ENCODE data around the gene CNTFR.
A peak's percentile ranks its signal among the peaks of the same experiment; 100 is the strongest.

CNTFR gene

DNA sequence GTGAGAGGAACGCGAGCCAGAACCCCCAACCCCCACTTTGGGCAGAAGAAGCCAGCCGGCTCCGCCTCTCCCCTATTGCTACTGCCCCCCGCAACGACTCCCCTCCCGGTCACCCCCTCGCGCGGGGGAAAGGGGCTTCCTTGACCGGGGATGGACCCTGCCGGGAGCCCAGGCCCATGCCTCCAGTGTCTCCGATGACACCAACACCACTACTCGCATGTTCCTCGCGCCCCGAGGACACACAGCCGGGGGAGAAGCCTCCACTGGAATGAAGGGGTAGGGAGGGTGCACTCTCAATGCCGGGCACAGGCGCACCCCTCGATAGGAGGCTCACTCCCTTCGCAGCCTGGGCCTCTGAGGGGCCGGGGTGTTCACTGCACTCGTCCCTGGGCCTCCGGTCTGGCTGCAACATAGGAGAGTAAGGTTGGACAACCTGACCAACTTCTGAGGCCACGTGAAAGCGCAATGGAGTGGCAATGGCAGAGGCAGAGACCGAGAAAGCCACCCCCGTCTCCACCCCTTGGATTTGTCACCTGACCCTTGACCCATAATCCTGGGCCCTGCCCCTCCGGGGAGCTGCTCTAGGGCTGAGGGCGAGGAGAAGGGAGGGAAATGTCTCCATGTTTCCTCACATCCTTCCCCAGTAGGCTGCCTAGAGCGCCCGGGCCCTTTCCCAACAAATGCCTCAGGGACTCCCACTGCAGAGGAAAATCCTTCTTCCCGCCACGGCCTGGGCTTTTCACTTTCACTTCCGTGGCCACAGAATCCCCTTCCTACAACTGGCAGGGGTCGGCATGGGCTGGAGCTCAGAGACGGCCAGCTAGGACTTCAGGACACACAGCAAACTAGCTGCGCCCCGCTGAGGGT, 1.1 kb upstream of the CNTFR start:
- DNase-seq (ENCODE audit: low spot score) = no peak

DNA sequence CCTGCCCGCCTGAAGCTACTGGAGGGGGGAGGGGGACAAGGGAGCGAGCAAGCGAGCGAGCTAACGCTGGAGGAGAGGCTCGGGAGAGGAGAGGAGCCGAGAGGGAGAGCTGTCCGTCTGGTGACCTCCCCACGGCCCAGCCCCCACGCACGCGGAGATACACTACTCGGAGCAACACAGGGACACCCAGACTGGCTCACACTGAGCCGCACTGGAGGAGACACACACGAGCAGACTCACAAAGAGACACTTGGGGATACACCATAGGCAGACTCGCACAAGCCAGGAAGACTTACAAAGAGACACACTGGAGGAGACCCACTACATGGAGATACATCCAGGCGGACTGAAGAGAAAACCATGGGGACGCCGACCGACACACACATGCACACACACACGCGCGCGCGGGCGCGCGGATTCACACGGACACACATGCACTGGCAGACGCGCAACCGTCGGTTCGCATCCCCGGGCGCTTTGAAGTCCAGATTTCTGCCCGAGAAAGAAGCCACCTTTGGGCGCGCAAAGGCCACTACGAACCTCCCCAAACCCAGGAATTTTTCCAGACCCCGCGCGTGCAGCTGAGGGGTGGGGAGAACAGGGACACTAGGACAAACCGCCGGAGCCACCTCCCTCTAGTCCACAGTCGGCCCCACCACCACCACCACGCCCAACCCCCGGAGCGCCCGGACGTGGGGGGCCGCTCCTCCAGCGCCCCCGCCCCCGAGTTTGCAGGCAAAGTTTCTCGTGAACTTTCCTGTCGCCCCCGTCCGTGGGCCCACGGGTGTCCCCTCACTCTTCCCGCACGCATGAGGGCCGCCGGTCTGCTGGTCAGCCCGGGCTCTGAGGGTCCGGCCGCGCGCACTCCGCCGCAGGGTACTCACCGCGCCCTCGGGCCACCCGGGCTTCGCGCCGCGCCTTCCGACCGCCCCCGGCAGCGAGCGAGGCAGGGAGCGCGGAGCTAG, 571 bp downstream of the CNTFR start:
- no peak for DNase-seq (ENCODE audit: low spot score)

DNA sequence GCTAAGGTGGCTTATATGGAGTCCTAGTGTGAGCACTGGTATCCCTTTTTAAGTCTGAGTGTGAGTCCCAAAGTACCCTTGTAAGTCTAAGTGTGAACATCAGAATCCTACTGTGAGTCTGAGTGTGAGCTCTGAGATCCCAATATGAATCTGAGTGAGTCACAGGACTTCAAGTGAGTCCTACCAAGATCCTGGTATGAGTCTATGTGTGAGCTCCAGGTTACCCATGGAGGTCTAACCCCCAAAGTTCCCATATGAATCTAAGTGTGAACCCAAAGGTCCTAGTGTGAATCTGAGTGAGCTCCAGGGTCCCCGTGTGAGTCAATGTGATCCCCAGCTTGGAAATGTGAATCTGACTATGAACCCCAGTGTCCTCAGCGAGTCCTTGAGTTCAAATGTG, 2.3 kb downstream of the CNTFR start:
- DNase-seq (ENCODE audit: low spot score) = no peak

DNA sequence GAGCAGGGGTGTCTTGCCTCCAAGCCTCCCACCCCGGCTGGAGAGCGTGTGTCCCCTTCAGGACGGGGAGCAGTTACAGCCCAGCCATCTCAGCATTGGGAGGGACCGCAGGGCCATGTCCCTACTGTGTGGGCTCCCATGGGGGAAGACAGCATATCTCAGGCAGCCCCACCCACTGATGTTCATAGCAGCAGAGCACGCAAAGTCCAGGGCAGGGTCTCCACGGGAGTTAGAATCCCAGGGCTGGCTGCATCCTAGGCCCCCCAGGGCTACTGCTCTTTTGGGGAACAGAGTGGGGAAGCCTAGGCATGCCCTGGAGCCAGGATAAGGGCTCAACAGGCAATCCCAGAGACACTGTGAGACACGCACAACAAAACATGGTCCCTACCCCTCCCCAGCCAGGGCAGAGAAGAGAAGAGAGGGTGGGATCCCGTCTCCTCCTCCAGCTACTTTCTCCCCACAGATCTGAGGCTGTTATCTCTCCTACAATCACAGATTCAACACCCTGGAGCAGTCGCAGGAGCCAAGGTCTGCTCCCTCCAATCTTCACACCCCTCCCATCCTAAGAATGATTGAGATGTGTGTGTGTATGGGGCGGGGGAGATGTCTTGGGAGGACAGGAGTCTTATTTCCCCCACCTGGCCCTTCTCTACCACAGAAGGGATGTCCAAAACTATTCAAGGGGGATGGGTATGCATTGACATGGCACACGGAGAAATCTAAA, 3.4 kb downstream of the CNTFR start:
- no peak for DNase-seq (ENCODE audit: low spot score)

DNA sequence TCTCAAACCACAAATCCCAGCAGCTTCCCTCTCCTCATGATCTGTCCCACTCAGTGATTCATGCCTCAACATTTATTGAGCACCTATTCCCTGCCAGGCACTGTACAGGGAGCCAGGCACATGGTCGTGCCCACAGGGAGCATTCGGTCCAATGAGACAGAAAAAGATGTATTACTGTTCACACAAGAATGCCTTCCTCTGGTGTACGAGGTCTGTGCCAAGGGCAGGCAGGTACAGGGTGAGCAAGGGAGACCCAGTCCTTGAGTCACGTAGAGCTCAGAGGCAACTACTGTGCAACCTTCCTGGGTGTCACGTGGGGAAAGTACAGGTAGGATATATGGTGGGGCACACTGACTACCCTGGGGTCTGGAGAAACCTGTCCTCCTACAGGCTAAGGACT, 4.6 kb downstream of the CNTFR start:
- no peak for DNase-seq (ENCODE audit: low spot score)

DNA sequence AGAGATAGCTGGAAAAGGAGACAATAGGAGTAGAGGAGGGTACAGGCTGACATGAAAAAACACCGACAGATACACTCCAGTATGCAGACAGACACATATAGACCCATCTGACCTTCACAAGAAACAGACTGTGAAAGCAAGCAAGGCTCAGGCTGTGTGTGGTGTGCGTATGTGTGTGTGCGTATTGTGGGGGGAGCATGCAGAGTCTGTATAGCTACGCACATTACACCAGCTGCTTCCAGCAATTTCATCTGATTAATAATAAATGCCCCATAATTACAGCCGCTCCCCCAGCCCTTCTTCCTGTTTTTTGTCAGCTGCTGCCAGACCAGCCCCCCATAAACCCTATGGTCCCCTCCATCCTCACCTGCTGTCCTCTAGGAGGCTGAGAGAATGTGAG, 6.7 kb downstream of the CNTFR start:
- no peak for DNase-seq (ENCODE audit: low spot score)

DNA sequence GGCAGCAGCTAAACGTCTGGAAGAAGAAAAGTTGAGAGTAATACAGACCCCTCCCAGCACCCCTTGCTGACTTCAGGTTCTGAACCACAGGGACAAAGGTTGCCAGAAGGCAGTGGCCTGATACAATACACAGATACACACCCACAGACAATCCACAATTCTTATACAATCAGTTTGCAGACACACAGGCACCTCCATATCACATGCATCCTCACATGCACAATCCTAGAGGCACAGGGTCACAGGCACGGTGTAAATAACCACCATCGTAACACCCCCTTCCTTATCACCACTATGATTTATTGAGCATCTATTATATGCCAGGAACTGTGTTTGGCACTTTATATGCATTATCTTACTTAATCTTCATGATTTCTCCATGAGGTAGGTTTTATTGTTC, 8.2 kb downstream of the CNTFR start:
- DNase-seq (ENCODE audit: low spot score) = no peak

DNA sequence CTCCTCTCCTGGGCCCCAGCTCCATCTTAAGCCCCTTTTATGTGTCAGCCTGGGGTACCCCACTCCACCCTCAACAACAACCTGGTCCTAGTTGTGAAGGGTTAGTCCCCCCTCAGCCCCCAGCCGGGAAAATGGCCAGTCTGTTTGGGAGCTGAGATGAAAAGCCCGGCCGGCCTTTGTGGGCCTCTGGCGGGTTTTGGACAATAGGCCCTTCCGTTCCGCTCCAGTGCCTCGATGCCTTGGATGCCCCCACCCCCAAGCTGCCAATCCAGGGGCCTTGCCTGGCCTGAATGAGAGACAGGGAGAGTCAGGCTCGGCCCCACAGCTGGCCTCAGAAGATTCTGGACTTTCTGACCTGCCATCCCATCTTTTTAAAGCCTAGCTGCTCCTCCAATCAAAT, 9.2 kb downstream of the CNTFR start:
- no peak for DNase-seq (ENCODE audit: low spot score)

DNA sequence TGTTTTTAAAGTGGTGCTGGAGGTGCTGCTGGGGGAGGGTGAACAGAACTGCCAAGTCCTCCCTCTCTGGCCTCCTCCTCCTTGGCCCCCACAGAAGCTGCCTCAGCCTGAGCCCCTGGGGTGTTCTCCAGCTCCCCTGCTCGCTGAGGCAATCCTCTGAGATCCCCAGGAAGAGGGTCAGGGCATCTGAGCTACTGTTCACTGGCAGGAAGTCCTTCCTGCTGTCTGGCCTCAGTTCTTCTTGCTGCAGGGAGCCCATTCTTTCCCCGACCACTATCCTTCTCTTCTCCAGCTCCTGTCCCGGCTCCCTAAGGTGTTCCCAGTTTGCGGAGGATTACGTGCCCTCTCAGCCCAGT, 9.7 kb downstream of the CNTFR start:
- DNase-seq (ENCODE audit: low spot score) = no peak

DNA sequence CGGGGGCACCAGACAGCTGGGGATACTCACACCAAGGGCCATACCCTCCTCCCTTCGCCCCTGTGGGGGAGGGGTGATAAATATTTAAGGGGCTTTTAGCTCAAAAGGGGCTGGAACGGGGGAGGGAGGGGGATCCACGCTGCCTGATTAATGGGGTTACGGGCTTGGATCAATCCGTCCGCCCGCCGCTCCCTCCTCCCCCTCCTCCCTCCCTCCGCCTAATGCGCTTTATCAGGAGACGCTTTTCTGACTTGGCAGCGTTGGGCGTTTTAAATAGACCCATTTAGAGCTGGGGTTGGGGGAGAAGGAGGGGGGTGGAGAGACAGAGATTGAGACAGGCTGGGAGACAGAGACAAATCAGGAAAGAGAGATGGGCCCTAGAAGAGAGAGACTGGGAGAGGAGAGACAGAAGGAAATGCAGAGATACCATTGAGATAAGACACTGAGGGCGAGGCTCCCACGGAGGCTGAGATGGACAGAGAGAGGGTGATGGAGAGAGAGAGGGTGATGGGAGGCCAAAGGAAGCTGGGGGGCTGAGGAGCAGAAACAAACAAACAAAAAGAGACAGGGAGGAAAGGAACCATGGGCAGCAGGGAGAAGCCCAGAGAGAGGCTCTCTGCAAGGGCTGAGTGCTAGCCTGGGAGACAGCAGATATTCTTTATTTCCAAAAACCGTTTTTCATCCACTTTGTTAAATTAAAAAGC, 10.3 kb downstream of the CNTFR start:
- DNase-seq (ENCODE audit: low spot score) = no peak

DNA sequence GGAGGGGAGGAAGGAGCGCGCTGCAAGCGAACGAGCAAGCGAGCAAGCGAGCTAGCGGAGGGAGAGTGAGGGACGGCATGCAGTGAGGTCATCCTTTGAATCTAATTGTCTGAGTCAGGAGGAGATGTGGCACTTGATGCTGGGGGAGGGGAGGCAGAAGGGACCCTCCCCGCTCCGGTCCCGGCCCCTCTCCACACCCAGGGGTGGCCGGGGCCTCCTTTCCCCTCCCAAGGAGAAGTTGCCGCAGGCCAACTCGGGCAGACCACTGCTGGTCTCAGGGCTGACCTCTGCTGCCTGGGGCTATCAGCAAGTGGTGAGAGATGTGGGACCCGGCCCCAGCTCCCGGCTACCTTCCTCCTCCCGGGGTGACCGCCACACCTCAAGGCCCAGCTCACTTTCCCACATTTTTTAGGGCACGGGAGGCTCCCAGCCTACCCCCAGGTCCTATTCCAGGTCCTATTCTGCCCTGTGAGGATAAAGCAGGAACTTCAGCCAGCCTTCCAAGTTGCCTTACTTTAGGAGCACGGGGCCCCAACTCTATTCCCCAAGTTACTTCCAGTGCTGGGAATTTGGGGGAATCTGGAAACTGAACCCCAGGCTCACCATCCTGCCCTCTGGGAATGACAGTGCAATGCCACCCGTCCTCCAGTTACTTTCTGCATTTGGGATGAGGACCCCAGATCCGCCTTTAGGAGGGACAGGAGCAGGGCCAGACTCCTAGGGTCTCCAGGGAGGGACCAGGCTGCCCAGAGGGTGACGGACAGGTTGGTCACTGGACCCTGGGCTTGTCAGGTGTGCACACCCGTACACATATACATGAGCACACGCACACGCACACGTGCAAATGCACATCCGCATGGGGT, 11.1 kb downstream of the CNTFR start:
- DNase-seq (ENCODE audit: low spot score) = peak; percentile 52

DNA sequence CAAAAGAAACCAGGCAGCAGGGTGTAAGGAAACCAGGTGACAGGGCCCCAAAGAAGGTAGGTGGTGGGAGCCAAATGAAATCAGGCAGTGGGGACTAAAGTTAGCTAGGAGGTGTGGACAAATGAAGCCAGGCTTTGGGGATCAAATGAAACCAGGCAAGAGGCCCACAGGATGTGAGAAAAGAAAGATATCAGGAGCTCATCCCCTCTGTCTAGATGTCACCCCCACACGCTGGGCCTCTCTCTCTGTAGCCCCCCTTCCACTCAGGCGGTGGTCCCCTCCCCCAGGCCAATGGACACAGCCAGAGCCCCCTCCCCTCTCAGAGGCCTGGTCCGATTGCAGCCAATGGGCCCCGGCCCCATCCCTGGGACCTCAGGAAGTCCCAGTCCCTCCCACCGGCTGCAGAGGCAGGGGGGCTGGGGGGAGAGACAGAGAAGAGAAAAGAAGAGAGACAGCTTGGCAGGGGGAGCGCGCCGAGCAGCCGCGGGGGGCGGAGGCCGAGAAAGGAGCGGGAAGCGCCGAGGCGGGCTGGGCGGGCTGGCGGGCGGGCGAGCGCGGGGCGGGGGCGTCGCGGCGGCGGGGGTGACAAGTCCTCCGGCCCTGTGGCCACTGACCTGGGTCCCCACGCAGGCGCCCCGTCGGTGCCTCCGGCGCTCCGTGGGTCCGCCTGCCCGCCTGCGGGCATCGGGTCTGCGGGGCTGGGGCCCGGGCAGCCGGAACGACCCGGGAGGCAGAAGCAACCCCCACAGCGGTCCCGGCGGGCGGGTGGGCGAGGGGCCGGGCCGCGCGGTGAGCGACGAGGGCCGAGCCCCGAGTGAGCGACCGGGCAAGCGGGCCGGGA, 11.9 kb downstream of the CNTFR start:
- no peak for DNase-seq (ENCODE audit: low spot score)

DNA sequence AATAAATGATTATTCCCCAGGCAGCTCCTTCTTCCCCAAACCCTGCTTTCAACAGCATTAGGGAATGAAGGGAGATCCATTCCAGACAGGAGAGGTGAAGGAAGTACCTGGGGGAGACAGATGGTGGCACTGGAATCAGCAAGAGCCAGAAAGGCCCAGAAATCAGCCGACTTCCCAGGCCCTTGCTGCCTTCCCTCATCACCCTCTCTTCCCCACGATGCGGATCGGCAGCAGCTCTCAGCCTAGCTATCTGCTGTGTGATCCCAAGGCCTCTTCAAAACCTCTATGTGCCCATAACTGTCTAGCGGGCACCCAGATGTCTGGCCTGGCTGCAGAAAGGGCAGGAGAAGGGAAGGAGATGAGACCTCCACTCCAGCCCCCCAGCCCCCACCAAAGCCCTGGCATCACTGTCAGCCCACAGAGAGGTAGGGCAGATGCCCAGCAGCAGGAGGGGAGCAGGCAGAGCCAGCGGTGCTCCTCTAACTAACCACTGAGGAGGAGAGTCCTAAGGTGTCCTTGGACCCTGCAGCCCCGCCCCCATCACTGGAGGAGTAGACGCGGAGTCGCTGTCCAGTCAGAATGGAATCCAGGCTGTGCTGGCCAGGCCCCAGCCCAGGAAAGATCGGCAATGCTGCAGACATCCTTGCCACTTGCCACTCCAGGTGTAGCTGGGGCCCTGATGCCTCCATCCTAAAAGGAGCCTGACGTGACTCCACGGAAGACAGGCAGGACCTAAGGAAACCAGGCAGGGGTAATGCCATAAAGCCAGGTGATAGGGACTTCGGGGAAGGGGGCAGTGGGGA, 12.7 kb downstream of the CNTFR start:
- DNase-seq (ENCODE audit: low spot score) = no peak

DNA sequence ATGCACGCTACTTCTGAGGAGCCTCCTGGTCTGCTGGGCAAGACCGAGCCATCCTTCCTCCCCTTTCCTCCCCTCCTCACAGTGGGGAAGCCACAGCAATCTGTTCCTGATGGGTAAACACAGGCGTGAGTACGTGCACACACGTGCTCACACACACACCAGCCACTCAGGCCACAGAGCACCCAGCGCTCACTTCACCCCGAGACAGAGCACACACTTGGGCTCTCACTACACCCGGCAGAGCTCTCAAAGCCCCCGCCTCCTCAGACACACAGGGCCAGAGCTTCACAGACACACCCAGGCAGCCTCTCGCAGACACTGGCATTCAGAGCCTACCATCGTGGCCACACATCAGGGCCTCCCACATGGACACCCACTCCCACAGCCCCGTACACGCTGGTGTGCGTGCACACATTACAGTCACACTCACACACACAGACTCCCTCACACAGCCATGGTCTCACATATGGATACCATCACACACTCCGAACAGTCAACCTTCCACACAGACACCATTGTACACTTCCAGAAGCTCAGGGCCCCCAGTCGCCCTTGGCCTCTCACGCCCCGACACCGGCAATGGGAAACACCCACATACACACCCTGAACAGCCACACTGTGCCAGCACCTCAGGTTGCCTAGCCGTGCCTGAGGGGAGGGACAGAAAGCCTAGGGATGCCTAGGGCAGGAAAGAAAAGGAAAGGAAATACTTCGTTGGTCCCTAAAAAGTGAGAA, 13.5 kb downstream of the CNTFR start:
- DNase-seq (ENCODE audit: low spot score) = no peak

DNA sequence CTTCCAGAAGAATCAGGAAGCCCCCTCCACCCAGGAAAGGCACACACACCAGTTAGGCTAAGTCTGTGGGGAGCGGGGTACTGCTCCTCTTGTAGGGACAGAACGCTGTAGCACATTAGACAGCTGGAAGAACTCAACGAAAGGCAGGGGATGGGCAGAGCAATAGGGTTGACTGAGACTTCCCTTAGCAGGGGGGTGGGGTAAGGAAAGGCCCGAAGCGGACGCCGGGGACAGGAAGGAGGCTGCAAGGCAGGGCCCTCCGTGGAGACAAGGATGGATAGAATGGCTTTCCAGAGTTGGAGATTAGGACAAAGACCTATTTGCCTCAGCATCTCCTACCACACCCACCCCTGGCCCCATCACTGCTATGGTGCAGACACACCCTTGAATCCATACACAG, 14.3 kb downstream of the CNTFR start:
- DNase-seq (ENCODE audit: low spot score) = no peak

DNA sequence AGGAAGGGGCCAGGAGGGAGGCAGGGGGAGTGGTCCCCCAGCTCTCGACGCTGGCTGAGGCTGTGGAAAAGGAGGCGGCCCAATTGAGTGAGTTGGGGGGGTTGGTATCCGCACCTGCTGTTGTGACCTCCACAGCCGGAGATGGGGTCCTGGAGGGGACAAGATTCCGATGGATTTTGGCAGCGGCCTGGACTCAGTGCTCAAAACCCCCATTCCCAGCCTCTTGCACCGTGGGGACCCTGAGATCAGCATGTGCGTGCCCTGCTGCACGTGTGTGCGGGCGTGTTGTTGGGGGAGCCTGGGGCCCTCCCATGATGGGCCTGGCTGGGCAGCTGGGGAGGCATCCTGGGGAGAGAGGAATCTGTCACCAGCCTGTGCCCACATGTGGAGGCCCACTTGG, 15.0 kb downstream of the CNTFR start:
- no peak for DNase-seq (ENCODE audit: low spot score)

DNA sequence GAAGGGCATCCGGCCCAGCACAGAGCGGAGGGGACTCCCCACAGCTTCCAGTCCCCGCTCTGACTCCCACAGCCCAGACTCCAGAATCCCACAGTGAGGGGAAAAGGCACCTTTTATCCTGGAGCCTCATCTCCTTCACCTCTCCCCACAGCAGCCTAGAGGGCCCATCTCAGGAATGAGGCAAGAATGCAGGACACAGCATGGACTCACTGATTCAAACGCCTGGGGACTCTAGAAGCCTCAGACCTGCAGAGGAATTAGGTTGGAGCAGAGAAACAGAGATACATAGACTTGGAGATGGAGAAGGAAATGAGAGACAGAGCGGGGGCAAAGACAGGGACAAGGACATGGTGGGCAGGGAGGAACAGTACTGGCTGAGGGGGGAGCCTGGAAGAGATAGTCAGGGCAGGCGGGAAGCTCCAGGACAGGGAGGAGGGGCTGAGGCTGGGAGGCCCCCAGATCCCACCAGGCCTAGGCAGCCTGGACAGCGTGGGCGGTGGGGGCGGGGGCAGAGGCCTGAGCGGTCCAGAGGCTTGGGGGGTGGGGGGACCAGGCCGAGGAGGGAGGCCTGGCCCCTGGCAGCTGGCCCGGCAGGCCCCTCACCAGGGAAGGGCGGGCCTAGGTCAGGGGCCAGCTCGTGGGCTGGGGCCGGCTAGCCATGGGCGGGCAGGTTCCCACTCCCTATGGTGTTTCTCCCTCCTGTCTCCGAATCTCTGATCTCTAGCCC, 15.8 kb downstream of the CNTFR start:
- no peak for DNase-seq (ENCODE audit: low spot score)

DNA sequence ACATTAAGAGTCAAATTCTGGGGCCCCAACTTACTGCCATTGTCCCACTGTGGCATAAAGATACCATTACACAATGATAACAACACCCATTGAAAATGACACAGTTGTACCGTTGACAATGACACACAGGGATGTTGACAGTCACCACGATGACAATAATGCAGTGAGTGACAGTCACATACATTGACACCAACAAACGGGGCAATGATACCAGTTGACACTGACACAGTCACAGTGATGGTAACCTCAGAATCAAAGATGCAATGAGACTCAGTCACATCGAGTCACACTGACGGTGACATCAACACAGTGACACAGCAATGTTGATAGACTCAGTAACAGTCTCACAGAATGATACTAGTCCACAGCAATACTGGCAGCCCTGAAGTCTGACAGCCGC, 16.9 kb downstream of the CNTFR start:
- no peak for DNase-seq (ENCODE audit: low spot score)
